Tibial nerve (tissue), 4 donors: Measurements from ENCODE around the gene GLRX2. TPM values are rescaled to one million over a fixed set of nuclear protein-coding genes. Genes with fewer than 3 reads are reported as not detected.
A peak's percentile ranks its signal among the peaks of the same experiment; 100 is the strongest.
"Not testable (repeated sequence)": the region's sequence is repeated elsewhere in the genome, so short reads cannot be mapped to it uniquely, and the experiment has no call there.

Experiments used
- DNase-seq, 2 donors: peaks; one replicate each; pipeline ENCODE4 v3.0.0-alpha.2; 2019; ENCODE audit warnings: low spot score in 2 of 2
- H3K27ac ChIP-seq, 4 donors: fragments of 200-600 bp; sonication (generic) in 3 of 4; one replicate each; pipeline ENCODE4 v1.5.1; 2017 to 2019; ENCODE audit warnings: mild to moderate bottlenecking in 1 of 4
- H3K27me3 ChIP-seq, 2 donors: fragments of 200-600 bp; sonication (generic) in 1 of 2; one replicate each; pipeline versions ENCODE4 v1.5.1 to v1.6.0; 2017 to 2019
- H3K36me3 ChIP-seq, 3 donors: fragments of 200-600 bp; sonication (generic); one replicate each; pipeline ENCODE4 v1.5.1; 2018 to 2019
- H3K4me1 ChIP-seq, 4 donors: fragments of 200-600 bp; sonication (generic) in 3 of 4; one replicate each; pipeline ENCODE4 v1.5.1; 2017 to 2019
- H3K4me3 ChIP-seq, 4 donors: fragments of 200-600 bp; sonication (generic) in 3 of 4; one replicate each; pipeline ENCODE4 v1.5.1; 2017 to 2019; ENCODE audit warnings: mild to moderate bottlenecking in 1 of 4, moderate library complexity in 1 of 4
- H3K9me3 ChIP-seq, 4 donors: fragments of 200-600 bp; sonication (generic) in 3 of 4; one replicate each; pipeline ENCODE4 v1.5.1; 2017 to 2019
- EP300 ChIP-seq, 2 donors: sonication (generic); formaldehyde crosslinking; IDR thresholded peaks; one replicate each; pipeline ENCODE4 v1.6.1; 2017; ENCODE audit warnings: antibody characterized with exemption in 2 of 2, mild to moderate bottlenecking in 1 of 2
- POLR2A ChIP-seq, 2 donors: fragments of 450-650 bp; IDR thresholded peaks; one replicate each; pipeline ENCODE4 v1.6.1; 2017; ENCODE audit warnings: antibody characterized with exemption in 2 of 2, mild to moderate bottlenecking in 2 of 2, moderate library complexity in 2 of 2
- WGBS, 2 donors: methylation state at CpG; one replicate each; pipeline ENCODE4 v1.1.5; 2018; 5-methylcytosine and 5-hydroxymethylcytosine counted together
- small RNA-seq: library from RNA; depleted of rRNA; stranded (forward); fragments of <200 nt; gene quantifications from one replicate; pipeline ENCODE3, GENCODE V24; 2016
- total RNA-seq, 4 donors: library from RNA; depleted of rRNA; stranded (reverse); fragments of >200 nt; gene quantifications; one replicate each; pipeline ENCODE4 v1.1.0, GENCODE V29; 2016
- TF ChIP-seq, protein P1 (sequence below), 5 experiments: fragments of 200-600 bp in 3 of 5; fragments of 450-650 bp in 2 of 5; sonication (generic) in 3 of 5; IDR thresholded peaks; one replicate each; pipeline ENCODE4 v1.5.1; 2016 to 2019; ENCODE audit warnings: antibody characterized with exemption in 5 of 5, mild to moderate bottlenecking in 3 of 5, moderate library complexity in 2 of 5

GLRX2 gene
- total RNA-seq, 4 donors from 2014 or later: 3.9 to 8.3 (median 4.8) TPM

DNA sequence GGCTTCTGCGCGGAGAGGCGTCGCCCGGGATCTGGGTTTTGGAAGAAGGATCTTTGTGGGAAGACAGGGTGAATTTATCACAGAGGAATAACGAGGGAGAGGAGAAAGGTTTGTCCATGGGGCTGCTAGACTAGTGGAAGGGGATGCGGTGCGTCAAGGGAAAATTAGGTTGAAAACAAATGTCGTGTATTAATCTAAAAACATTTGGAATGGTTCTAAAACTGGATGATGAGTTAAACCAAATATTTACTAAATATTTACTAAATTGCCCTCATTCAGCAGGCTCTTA, 45.2 kb downstream of the GLRX2 start:
- TF ChIP-seq EP300 (IDR thresholded peaks at IDR 0.05) (no peak), POLR2A (IDR thresholded peaks at IDR 0.05) (no peak)
- TF ChIP-seq, protein P1, sequence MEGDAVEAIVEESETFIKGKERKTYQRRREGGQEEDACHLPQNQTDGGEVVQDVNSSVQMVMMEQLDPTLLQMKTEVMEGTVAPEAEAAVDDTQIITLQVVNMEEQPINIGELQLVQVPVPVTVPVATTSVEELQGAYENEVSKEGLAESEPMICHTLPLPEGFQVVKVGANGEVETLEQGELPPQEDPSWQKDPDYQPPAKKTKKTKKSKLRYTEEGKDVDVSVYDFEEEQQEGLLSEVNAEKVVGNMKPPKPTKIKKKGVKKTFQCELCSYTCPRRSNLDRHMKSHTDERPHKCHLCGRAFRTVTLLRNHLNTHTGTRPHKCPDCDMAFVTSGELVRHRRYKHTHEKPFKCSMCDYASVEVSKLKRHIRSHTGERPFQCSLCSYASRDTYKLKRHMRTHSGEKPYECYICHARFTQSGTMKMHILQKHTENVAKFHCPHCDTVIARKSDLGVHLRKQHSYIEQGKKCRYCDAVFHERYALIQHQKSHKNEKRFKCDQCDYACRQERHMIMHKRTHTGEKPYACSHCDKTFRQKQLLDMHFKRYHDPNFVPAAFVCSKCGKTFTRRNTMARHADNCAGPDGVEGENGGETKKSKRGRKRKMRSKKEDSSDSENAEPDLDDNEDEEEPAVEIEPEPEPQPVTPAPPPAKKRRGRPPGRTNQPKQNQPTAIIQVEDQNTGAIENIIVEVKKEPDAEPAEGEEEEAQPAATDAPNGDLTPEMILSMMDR (IDR thresholded peaks at IDR 0.05): no peak
- peak overlapping the region; percentile 76 to 86 (median 80) for H3K4me3 ChIP-seq
- H3K27ac ChIP-seq: peak overlapping the region; percentile 72 to 99 (median 95)
- H3K36me3 ChIP-seq: no peaks in the 10 kb centered on the region
- H3K9me3 ChIP-seq: no peaks in the 10 kb centered on the region
- H3K4me1 ChIP-seq: peaks cover 0 to 43% (median 19%) of the 10 kb centered on the region in 4 donors
- no peak for DNase-seq
- no peaks in the 10 kb centered on the region for H3K27me3 ChIP-seq
- WGBS, 2 donors: 0% methylated on average over 8 to 9 of the region's 9 CpGs

DNA sequence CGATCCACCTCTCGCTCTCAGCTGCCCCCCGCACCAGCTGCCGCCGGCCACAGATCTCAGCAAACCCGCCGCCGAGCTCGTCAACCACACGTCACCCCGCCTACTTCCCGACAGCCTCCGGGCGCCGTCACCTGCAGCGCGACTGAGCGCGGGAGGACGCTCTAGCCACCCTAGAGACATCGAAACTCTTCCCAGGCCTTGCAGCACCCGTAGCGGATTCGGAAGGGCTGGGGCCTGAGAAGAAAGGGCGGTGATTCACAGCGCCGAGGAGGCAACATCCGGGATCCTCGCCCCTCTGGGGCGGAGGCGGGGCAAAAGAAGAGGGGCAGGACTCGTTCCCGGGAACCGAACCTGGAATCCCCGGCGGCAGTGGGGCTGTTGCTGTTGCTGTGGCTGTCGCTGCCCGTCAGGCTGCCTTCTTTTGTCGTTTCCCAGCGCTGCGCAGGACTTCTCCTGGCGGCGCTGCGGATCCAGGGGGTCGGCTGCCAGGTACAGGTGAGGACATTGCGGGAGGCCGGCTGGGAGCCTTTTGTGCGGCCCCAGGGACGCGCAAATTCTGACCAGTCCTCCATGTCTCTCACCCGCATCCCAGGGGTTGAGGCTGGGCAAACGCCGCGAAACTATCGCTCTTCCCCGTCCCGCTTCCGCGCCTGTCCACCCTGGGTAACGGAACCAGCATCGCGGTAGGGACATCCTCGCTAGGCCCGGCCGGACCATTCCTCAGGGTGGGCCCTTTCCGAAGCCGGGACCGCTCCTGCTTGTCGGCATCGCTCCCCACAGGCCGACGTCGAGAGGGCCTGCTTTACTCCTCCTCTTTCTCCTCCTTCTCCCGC, 45.7 kb downstream of the GLRX2 start, which contains the start of the genes RO60 and UCHL5:
Gene RO60, plus strand, starts transcription at position 331 of the 833 bp plus-strand sequence. CDS start 9,443 bp downstream, outside the sequence.
Gene UCHL5, minus strand, starts transcription at position 79 of the 833 bp plus-strand sequence. CDS start 100 bp downstream, outside the sequence.
- no peaks in the 10 kb centered on the region for H3K9me3 ChIP-seq
- TF ChIP-seq, protein P1 (IDR thresholded peaks at IDR 0.05): peak in 1 of 5 experiments; percentile 45
- TF ChIP-seq POLR2A (IDR thresholded peaks at IDR 0.05) (peak; percentile 74 to 88), EP300 (IDR thresholded peaks at IDR 0.05) (peak; percentile 83 to 99)
- H3K27ac ChIP-seq: peak within 1 kb of the TSS; percentile 72 to 99 (median 95)
- H3K36me3 ChIP-seq: no peaks in the 10 kb centered on the region
- WGBS, 2 donors: 1% methylated on average over 45 to 55 of the region's 74 CpGs
- H3K27me3 ChIP-seq: no peaks in the 10 kb centered on the region
- DNase-seq: peak; percentile 90 to 94
- H3K4me3 ChIP-seq: peak within 1 kb of the TSS; percentile 76 to 86 (median 80)
- H3K4me1 ChIP-seq: peaks cover 0 to 40% (median 19%) of the 10 kb centered on the region in 4 donors

DNA sequence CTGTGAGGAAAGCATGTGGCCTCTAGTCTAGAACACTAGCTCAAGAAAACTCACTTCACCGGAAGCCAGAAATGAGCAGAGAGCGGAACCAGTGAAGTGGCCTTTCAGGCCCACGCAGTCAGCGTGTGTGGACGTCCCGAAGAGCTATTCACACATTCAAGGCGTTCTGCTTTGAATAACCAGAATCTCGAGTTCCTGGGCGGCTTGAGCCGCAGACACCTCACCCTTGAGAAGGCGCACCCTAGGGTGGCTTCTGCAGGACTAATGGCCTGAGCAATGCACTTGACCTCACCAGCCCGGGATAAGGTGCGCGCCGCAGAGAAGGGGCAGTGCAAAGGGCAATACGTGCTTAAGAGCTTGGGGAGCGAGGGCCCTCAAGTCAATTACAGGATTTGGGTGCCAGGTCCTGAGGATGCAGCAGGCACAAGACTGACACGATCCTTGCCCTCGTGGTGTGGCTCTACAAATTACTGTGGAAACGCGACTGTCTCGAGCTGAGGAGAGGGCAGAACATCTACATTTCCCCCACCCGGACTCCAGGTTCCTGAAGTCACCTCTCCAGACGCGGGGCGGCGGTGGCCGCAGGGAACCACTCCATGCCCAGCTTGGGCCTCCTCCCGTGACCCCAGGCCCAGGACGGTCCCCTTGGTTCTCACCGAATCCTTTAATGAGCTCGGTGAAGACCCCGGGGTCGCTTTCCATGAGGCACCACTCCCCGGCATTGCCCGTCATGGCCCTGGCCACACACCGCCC, 46.5 kb downstream of the GLRX2 start:
- Histone ChIP-seq H3K36me3 (no peaks in the 10 kb centered on the region), H3K4me1 (peaks cover 0 to 36% (median 19%) of the 10 kb centered on the region in 4 donors), H3K27ac (peak overlapping the region; percentile 72 to 99 (median 95)), H3K27me3 (no peaks in the 10 kb centered on the region), H3K9me3 (no peaks in the 10 kb centered on the region), H3K4me3 (peak overlapping the region; percentile 76 to 86 (median 80))
- peak in 1 of 2 donors; percentile 13 for DNase-seq
- TF ChIP-seq, protein P1 (IDR thresholded peaks at IDR 0.05): no peak
- no peak for TF ChIP-seq EP300 (IDR thresholded peaks at IDR 0.05)
- TF ChIP-seq POLR2A (IDR thresholded peaks at IDR 0.05): no peak
- 1 to 2% methylated on average over 30 to 32 of the region's 37 CpGs for WGBS, 2 donors

DNA sequence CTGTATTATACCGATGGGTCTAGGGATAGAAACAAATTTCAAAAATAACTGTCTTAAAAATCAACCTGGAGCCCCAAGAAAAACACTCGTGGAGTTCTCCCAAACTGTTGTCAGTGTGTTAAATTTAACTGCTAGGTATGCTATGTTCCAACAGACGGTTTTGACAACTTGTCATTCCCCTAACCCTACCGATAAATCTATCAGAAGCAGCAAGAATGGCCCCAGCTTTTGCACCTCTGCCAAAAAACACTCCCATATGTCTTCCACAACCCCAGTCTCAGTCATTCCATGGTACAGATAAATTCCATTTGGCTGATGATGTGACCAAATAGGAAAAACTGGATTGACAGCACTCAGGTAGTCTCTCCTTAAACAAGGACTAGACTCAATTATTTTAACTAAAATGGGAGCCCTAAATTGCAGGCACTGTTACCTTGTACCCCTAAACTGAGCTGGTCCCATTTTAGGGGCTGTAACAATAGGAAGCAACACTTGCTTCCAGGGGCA, 51.0 kb downstream of the GLRX2 start:
- TF ChIP-seq, protein P1 (IDR thresholded peaks at IDR 0.05): no peak
- TF ChIP-seq EP300 (IDR thresholded peaks at IDR 0.05): no peak
- TF ChIP-seq POLR2A (IDR thresholded peaks at IDR 0.05): no peak
- Histone ChIP-seq H3K9me3 (no peaks in the 10 kb centered on the region), H3K4me3 (no peak overlapping the region), H3K27me3 (no peaks in the 10 kb centered on the region), H3K36me3 (peaks cover 0 to 14% (median 0%) of the 10 kb centered on the region in 3 donors), H3K27ac (no peak overlapping the region), H3K4me1 (peaks cover 0 to 22% (median 10%) of the 10 kb centered on the region in 4 donors)
- 88 to 92% methylated on average over 4 of the region's 4 CpGs for WGBS, 2 donors
- DNase-seq: no peak

- not testable (repeated sequence) for H3K4me3 ChIP-seq, H3K27ac ChIP-seq, H3K27me3 ChIP-seq, DNase-seq, H3K9me3 ChIP-seq, H3K4me1 ChIP-seq
- peaks cover 0 to 36% (median 3%) of the 10 kb centered on the region in 3 donors for H3K36me3 ChIP-seq
- WGBS, 2 donors: 93 to 95% methylated on average over 5 of the region's 5 CpGs
These were observed 56.3 kb downstream of the GLRX2 start for GRCh38 chr1:193048913-193049312.

Small RNAs within 50 kb of the gene (small RNA-seq; reads per million reads assigned to genes)
- not detected for gene MIR1278
- gene SCARNA18B: not detected

Other genes with a start within 250 kb of the GLRX2 start
- gene UCHL5, start 46.1 kb downstream of the GLRX2 start, total RNA-seq: 10 to 100 TPM; 22.2 to 50.0 (median 29.0) TPM
- gene RO60, start 45.8 kb downstream of the GLRX2 start, total RNA-seq: 100 to 1,000 TPM in 2 of 4 donors, 10 to 100 TPM in 2; 67.5 to 108 (median 91.3) TPM
- gene CDC73, start 16.6 kb upstream of the GLRX2 start, total RNA-seq: 10 to 100 TPM; 41.4 to 89.4 (median 51.5) TPM
- 10 to 100 TPM in 1 of 4 donors, 1 to 10 TPM in 3; 3.9 to 11.7 (median 6.3) TPM for gene B3GALT2, start 81.2 kb upstream of the GLRX2 start, total RNA-seq